Kidney epithelial cell (primary cell): Measurements from ENCODE around the gene GATD1. TPM values are rescaled to one million over a fixed set of nuclear protein-coding genes. Genes with fewer than 3 reads are reported as not detected.

Experiments
- DNase-seq: peaks from one replicate; pipeline ENCODE4 v3.0.0-alpha.2; 2010; ENCODE audit warnings: low read depth
- H3K27me3 ChIP-seq: 2 replicates; pipeline ENCODE4 v1.6.0; 2011; ENCODE audit warnings: low read length; ENCODE audit not compliant: control insufficient read depth, insufficient read depth
- H3K36me3 ChIP-seq: 2 replicates; pipeline ENCODE4 v1.5.1; 2011; ENCODE audit warnings: low read length; ENCODE audit not compliant: control insufficient read depth, insufficient read depth
- H3K4me3 ChIP-seq: 2 replicates; pipeline ENCODE4 v1.5.1; 2011; ENCODE audit warnings: low read depth, mild to moderate bottlenecking, control low read depth, low read length
- total RNA-seq: library from RNA; depleted of rRNA; stranded (reverse); fragments of >200 nt; gene quantifications from 2 replicates; pipeline ENCODE4 v1.2.3, GENCODE V29; 2015
- TF ChIP-seq, protein P1 (sequence below): IDR thresholded peaks from 2 replicates; pipeline ENCODE4 v1.5.1; 2011; ENCODE audit warnings: mild to moderate bottlenecking, moderate library complexity, low read length, control low read depth, inconsistent platforms; ENCODE audit not compliant: insufficient read depth, poor library complexity, severe bottlenecking

GATD1 gene
- total RNA-seq, 1 donor from 2014 or later: 27.6 TPM

DNA sequence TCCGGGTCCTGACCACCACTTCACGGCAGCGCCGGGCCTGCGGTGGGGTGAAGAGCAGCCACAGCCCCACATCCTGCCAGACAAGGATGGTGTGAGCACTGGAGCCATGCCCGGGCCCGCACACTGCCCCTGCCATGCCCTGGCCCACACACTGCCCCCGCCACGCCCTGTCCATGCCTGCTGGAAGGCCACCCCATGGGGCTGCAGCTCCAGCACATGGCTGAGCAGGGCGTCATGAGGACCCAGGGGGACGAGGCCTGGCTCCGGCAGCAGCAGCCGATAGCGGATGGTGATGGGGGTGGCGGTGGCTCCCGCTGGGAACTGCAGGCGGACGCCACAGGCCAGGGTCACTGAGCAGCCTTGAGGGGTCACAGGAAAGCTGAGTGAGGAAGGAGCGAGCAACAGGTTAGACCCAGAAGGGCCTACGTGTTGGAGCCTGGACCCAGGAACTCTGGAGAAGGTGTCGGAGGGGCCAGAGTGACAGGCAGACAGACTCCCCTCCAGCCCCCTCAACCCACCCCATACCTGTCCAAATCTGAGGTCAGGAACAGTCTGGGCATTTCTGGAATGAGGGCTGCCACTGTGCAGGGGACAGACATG, 24.8 kb upstream of the GATD1 start:
- DNase-seq: no peak
- TF ChIP-seq, protein P1, sequence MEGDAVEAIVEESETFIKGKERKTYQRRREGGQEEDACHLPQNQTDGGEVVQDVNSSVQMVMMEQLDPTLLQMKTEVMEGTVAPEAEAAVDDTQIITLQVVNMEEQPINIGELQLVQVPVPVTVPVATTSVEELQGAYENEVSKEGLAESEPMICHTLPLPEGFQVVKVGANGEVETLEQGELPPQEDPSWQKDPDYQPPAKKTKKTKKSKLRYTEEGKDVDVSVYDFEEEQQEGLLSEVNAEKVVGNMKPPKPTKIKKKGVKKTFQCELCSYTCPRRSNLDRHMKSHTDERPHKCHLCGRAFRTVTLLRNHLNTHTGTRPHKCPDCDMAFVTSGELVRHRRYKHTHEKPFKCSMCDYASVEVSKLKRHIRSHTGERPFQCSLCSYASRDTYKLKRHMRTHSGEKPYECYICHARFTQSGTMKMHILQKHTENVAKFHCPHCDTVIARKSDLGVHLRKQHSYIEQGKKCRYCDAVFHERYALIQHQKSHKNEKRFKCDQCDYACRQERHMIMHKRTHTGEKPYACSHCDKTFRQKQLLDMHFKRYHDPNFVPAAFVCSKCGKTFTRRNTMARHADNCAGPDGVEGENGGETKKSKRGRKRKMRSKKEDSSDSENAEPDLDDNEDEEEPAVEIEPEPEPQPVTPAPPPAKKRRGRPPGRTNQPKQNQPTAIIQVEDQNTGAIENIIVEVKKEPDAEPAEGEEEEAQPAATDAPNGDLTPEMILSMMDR: no peak
- H3K27me3 ChIP-seq: no peaks in the 10 kb centered on the region
- H3K36me3 ChIP-seq: no peaks in the 10 kb centered on the region
- no peak overlapping the region for H3K4me3 ChIP-seq

DNA sequence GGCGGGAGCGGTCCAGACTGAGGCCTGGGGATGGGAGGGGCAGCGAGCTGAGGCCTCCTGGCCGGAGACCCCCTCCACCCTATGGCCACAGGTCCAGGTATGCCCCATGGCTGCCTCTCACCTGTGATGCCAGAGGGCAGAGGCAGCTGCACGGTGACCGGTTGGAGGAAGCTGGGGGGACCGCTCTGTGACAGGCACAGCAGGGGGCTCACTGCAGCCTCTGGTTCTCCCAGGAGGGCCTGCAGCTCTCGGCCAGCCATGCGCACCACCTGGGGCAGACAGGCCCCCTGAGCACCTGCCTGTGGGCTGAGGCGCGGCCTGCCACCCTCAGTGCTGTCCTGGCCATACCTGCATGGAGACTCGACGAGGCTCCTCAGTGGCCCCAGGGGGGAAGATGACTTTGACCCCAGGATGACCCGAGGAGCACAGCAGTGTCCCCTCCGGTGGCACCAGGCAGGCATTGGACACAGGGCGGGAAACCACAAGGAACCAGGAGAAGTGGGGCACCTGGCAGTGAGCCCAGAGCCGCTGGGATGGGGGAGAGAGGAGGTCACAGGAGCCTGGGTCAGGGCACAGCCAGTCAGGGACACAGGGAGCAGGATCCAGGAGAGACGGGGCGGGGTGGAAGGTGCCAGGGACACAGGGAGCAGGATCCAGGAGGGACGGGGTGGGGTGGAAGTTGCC, 24.0 kb upstream of the GATD1 start:
- H3K36me3 ChIP-seq: no peaks in the 10 kb centered on the region
- H3K4me3 ChIP-seq: no peak overlapping the region
- TF ChIP-seq, protein P1: no peak
- H3K27me3 ChIP-seq: no peaks in the 10 kb centered on the region
- DNase-seq: no peak

DNA sequence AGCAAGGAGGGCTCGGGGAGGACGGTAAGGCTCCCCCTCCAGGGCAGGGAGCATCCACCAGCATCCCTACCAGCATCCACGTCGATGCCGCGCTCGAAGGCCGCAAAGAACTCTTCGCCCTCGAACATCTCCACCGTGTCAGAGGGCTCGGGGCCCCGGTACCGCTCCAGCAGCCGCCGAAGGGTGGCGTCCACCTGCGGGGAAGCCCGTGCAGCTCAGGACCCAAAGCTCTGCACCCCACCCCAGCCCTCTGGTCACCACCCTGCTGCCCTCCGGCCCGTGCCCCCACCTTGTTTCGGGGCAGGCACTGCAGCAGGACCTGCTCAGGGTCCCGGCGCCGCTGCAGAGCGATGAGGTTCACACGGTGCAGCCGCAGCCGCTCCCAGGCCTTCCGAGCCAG, 23.2 kb upstream of the GATD1 start:
- TF ChIP-seq, protein P1: no peak
- Histone ChIP-seq H3K36me3 (no peaks in the 10 kb centered on the region), H3K27me3 (no peaks in the 10 kb centered on the region), H3K4me3 (no peak overlapping the region)
- no peak for DNase-seq

DNA sequence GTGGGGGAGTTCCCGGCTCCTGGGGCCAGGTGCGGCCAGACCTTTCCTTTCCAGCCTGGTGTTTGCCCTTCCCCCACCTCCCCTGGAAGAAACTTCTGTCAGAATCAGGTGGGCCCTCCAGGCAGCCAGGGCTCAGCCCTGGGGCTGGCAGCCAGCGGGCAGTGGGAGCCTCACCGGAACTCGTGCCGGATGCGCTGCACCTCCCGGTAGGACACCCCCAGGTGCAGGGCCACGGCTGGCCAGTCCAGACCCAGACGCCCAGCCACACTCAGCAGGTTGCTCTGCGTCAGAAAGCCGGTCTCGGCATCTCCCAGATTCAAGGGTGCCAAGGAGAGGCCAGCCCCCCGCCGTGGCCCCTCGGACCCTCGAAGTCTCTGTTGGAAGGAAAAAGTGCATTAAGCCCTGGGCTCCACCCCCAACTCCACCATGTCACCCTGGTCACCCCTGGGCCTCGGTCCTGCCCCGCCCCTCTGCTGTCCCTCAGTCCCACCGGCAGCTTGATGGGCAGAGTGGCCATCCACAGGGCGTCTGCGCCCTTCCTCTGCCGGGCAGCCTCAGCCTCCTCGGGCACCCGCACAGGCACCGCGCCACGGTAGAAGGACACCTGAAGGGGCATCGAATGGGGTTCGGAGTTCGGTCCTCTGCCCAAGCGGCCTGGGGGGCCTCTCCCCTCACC, 22.5 kb upstream of the GATD1 start:
- Histone ChIP-seq H3K27me3 (no peaks in the 10 kb centered on the region), H3K36me3 (no peaks in the 10 kb centered on the region), H3K4me3 (no peak overlapping the region)
- no peak for DNase-seq
- TF ChIP-seq, protein P1: no peak

DNA sequence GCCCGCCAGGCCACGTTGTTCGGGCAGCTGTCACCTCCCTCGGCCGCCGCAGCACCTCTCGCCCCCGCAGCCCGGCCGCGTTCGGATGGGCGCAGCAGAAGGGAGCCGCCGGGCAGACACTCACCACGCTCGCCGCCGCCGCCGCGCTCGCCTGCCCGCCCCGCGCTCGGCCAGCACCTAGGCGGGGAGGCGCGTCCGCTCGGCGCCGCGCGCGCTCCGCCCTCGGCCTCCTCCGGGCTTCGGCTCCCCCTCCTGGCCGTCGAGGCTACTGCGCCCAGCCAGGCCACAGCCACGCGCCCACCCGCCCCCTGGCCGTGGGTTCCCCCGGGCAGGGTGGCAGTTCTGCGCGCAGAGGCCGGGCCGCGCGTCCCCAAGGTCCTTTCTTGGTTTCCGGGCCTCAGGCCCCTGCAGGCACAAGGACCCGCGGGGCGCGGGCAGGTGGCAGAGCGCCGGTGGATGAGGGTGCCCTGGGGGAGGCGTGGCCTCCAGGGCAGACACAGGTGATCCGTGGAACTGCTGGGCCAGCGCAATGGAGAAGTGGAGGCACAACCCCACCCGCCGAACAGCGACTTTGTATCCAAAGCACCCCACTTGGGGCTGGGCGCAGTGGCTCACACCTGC, 20.9 kb upstream of the GATD1 start, which contains the start of gene SLC25A22:
TSS of gene SLC25A22 (minus strand) at position 189 of the 621 bp plus-strand sequence. CDS start 3,275 bp downstream, outside the sequence.
- no peaks in the 10 kb centered on the region for H3K27me3 ChIP-seq
- no peak for DNase-seq
- peak within 1 kb of the TSS; percentile 71 for H3K4me3 ChIP-seq
- H3K36me3 ChIP-seq: no peaks in the 10 kb centered on the region
- TF ChIP-seq, protein P1: no peak
